GM12892 (cell line): ENCODE results near the gene DDX18. TPM values are rescaled to one million over a fixed set of nuclear protein-coding genes. Genes with fewer than 3 reads are reported as not detected.
"Not testable (repeated sequence)": the region's sequence is repeated elsewhere in the genome, so short reads cannot be mapped to it uniquely, and the experiment has no call there.

Source experiments
- DNase-seq: peaks from one replicate; pipeline ENCODE4 v3.0.0; 2011; ENCODE audit not compliant: insufficient read length
- FAIRE-seq: peaks from 2 replicates; lab custom pipeline; 2011; peaks lifted over from hg19 to GRCh38; lab: Jason Lieb, UNC
- POLR2A ChIP-seq: IDR thresholded peaks from 2 replicates; pipeline ENCODE4 v1.6.1; 2011; ENCODE audit warnings: low read depth, low read length, control low read depth
- POLR2AphosphoS5 ChIP-seq: IDR thresholded peaks from 2 replicates; pipeline ENCODE4 v1.6.1; 2011; ENCODE audit warnings: low read depth, low read length, control low read depth
- TAF1 ChIP-seq: IDR thresholded peaks from 2 replicates; pipeline ENCODE4 v1.6.1; 2011; ENCODE audit warnings: low read depth, mild to moderate bottlenecking, control low read depth, low read length, borderline replicate concordance
- polyA plus RNA-seq: library from polyadenylated mRNA; unstranded; fragments of >200 nt; gene quantifications from one replicate; pipeline ENCODE4 v1.2.1, GENCODE V29; 2012; ENCODE audit warnings: missing spikeins, inconsistent platforms; ENCODE audit not compliant: missing spikeins

Gene DDX18
- 71.4 TPM for polyA plus RNA-seq

GRCh38 chr2:117814417-117815264 is at the start of gene DDX18:
TSS of gene DDX18 (plus strand) at chr2:117814691. CDS start at chr2:117814778, 87 bp downstream.
- TF ChIP-seq POLR2A (peak; percentile 95), POLR2AphosphoS5 (peak; percentile 94), TAF1 (peak; percentile 84)
- FAIRE-seq (peak; percentile 96), DNase-seq (peak; percentile 41)

DNA sequence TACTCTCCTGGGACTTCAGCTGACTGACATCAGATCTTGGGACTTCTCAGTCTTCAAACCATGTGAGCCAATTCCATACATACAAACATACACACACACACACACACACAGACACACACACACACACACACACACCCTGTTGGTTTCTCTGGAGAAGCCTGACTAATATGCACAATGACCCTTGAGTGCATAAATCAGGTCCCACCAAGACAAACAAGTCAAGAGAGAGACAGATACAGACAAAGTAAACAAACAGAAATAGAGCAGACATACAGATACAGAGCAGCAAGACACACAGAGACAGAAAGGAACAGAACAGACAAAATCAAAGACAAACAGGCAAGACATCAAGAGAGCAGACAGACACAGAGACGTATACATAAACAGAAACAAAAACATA is 43.8 kb upstream of the DDX18 start:
- DNase-seq (no peak), FAIRE-seq (no peak)
- TF ChIP-seq POLR2A (no peak), POLR2AphosphoS5 (no peak), TAF1 (no peak)

- FAIRE-seq = no peak
- TF ChIP-seq POLR2A (no peak), POLR2AphosphoS5 (no peak), TAF1 (no peak)
- no peak for DNase-seq
Measured at GRCh38 chr2:117771969-117772630, 42.4 kb upstream of the DDX18 start.

- TF ChIP-seq POLR2AphosphoS5 (no peak), POLR2A (no peak), TAF1 (no peak)
- no peak for DNase-seq
- no peak for FAIRE-seq
Measured at GRCh38 chr2:117774716-117775115, 39.8 kb upstream of the DDX18 start.

GRCh38 chr2:117775703-117776219 is 38.7 kb upstream of the DDX18 start:
- FAIRE-seq = no peak

DNA sequence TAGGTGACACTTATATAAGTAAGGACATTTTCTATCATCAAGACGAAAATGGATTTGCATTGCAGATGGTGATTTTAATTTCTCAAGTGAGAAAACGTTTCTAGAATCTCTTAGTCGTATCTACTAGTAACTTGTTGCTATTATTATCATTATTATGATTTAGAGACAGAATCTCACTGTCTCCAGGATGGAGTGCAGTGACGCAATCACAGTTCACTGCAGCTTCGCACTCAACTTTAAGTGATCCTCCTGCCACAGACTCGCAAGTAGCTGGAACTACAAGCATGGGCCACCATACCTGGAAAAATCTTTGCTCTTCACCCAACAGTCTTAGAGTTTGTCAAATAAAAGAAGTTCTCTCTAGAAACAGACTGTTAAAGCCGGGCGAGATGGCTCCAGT is 37.6 kb upstream of the DDX18 start:
- FAIRE-seq = no peak
- TF ChIP-seq POLR2A = no peak
- no peak for TF ChIP-seq TAF1
- no peak for TF ChIP-seq POLR2AphosphoS5
- no peak for DNase-seq

More at GRCh38 chr2:117775703-117776219, 38.7 kb upstream of the DDX18 start:
- no peak for TF ChIP-seq POLR2A
- no peak for TF ChIP-seq POLR2AphosphoS5
- TF ChIP-seq TAF1 = no peak
- DNase-seq = no peak

DNA sequence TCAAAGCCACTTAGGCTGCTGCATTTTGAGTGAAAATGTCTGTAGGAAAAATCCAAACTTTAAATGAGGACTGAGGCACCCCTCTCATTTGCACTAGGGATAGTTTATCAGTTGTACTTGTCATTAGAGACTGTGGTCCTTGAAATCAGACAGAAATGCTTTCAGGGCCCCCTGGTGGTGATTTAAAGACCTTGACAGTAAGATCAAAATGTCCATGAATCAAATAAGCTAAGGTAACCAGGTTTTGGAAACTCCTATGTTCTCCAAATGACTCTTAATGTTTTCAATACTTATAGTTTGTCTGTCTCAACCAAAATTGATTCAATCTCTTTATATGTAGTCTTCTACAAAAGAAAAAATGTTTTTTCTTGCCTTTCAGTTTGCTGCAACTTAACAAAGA is 28.8 kb upstream of the DDX18 start:
- no peak for DNase-seq
- no peak for FAIRE-seq
- TF ChIP-seq POLR2A (no peak), POLR2AphosphoS5 (no peak), TAF1 (no peak)

DNA sequence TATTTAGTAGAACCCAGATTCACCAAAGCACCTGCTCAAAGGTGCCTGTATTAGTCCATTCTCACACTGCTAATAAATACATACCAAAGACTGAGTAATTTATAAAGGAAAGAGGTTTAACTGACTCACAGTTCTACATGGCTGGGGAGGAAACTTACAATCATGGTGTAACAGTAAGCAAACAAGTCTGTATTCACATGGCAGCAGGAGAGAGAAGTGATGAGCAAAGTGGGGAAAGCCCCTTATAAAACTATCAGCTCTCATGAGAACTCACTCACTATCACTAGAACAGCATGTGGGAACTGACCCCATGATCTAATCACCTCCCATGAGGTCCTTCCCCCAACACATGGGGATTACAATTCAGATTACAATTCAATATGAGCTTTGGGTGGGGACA is 28.0 kb upstream of the DDX18 start:
- DNase-seq = no peak
- TF ChIP-seq POLR2A (no peak), TAF1 (no peak), POLR2AphosphoS5 (no peak)
- no peak for FAIRE-seq

GRCh38 chr2:117789505-117789904 is 25.0 kb upstream of the DDX18 start:
- FAIRE-seq (no peak), DNase-seq (no peak)

GRCh38 chr2:117794668-117795067 is 19.8 kb upstream of the DDX18 start:
- no peak for DNase-seq
- TF ChIP-seq POLR2A (no peak), POLR2AphosphoS5 (no peak), TAF1 (no peak)
- FAIRE-seq = no peak

More at GRCh38 chr2:117789505-117789904, 25.0 kb upstream of the DDX18 start:
- TF ChIP-seq POLR2A = no peak
- no peak for TF ChIP-seq POLR2AphosphoS5
- TF ChIP-seq TAF1 = no peak

GRCh38 chr2:117801826-117802225 is 12.7 kb upstream of the DDX18 start:
- FAIRE-seq (no peak), DNase-seq (no peak)
- TF ChIP-seq POLR2A (no peak), TAF1 (no peak), POLR2AphosphoS5 (no peak)

GRCh38 chr2:117803644-117804325 is 10.7 kb upstream of the DDX18 start:
- FAIRE-seq, DNase-seq: not testable (repeated sequence)
